B cell (primary cell): ENCODE results near the gene RPTOR.

ENCODE experiments used
- EZH2 ChIP-seq: IDR thresholded peaks from 2 replicates; pipeline ENCODE4 v1.6.1; 2012; ENCODE audit warnings: borderline replicate concordance, low read depth, mild to moderate bottlenecking, moderate library complexity, low read length; ENCODE audit not compliant: insufficient read depth, poor library complexity, severe bottlenecking
- TF ChIP-seq, protein P1 (sequence below): fragments of 200-600 bp; IDR thresholded peaks from one replicate; pipeline ENCODE4 v1.8.0; 2022; ENCODE audit warnings: antibody characterized with exemption, mild to moderate bottlenecking

DNA sequence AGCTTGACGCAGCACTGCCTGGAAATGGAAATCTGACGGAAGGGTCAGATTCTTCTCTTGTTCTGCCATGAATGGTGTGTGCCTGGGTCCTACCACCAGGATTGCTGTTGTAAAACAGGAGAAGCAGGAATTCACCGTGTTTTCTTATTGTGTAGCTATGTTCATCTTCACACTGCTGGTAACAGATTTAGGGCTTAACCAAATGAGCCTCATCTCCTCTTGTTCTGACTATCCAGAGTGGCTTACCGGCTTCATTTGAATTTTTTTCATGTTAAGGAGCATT is 349.7 kb downstream of the RPTOR start:
- TF ChIP-seq, protein P1, sequence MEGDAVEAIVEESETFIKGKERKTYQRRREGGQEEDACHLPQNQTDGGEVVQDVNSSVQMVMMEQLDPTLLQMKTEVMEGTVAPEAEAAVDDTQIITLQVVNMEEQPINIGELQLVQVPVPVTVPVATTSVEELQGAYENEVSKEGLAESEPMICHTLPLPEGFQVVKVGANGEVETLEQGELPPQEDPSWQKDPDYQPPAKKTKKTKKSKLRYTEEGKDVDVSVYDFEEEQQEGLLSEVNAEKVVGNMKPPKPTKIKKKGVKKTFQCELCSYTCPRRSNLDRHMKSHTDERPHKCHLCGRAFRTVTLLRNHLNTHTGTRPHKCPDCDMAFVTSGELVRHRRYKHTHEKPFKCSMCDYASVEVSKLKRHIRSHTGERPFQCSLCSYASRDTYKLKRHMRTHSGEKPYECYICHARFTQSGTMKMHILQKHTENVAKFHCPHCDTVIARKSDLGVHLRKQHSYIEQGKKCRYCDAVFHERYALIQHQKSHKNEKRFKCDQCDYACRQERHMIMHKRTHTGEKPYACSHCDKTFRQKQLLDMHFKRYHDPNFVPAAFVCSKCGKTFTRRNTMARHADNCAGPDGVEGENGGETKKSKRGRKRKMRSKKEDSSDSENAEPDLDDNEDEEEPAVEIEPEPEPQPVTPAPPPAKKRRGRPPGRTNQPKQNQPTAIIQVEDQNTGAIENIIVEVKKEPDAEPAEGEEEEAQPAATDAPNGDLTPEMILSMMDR: no peak
- TF ChIP-seq EZH2: no peak
